GM18508 (cell line): ENCODE measurements around the gene RRAGB.
"Not testable (repeated sequence)": the region's sequence is repeated elsewhere in the genome, so short reads cannot be mapped to it uniquely, and the experiment has no call there.

ENCODE experiments used
- ATAC-seq: cut with Tn5 transposase; IDR thresholded peaks from one replicate; pipeline ENCODE4 v1.9.1; 2021; ENCODE audit warnings: moderate number of reproducible peaks; ENCODE audit not compliant: insufficient read depth, unreplicated experiment

The RRAGB gene

DNA sequence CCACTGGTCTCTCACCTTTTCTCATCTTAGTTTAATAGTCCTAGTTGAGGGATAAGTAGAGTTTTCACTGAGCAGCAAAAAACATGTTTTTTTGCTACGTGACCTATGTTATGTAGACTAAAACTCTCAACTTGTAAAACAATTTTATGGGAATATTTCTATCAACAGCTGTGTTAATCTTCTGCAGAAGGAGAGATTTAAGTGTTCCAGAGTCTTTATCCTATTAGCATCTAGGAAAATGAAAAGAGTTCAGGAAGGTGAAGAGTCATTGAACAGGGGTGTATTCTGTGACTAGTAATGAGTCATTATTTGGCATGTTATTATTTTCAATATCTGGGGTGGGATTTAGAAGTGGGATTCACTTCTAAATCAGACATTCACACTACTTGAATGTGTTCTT lies 41.9 kb downstream of the RRAGB start:
- ATAC-seq, result no peak

DNA sequence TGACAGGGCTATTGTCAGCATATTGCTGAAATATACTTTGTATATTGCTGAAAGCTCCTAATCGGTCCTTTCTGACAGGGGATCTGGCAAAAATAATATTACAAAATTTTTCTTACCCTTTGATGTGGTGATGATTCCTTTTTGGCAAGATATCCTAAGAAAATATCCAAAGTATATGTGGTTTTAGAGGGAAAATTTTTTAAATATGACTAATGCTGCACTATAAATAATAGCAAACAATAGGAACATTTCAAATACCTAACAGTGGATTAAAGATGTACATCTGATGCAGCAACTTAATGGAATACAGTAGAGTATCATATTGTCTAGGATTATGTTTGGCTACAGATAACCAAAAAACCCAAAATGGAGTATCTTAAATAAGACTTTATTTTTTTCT lies 49.6 kb downstream of the RRAGB start:
- ATAC-seq, result no peak

DNA sequence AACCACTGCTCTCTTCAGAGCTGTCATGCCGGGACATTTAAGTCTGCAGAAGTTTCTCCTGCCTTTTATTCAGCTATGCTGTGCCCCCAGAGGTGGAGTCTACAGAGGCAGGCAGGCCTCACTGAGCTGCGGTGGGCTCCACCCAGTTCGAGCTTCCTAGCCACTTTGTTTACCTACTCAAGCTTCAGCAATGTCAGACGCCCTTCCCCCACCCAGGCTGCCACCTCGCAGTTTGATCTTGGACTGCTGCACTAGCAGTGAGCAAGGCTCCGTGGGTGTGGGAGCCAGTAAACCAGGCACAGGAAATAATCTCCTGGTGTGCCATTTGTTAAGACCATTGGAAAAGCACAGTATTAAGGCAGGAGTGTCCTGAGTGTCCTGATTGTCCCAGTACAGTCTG lies 56.9 kb downstream of the RRAGB start:
- not testable (repeated sequence) for ATAC-seq

DNA sequence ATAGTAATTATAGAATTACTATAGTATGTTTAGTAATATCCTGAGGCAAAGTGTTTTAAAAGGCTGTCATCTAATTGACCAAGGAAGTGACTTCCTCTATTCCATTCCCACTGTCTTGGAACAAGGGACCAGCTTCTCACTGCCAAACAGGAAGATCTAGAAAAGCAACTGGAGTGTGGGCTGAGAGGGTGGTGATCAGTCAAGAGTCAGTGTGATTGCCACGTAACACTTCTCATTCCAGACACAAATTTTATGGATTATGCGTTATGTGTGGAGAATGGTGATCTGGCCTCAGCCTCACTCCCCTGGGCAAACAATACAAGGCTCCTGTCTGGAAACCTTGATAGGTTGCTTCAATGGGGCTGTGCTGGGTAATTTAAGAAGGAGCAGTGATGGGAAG lies 60.0 kb downstream of the RRAGB start:
- no peak for ATAC-seq

DNA sequence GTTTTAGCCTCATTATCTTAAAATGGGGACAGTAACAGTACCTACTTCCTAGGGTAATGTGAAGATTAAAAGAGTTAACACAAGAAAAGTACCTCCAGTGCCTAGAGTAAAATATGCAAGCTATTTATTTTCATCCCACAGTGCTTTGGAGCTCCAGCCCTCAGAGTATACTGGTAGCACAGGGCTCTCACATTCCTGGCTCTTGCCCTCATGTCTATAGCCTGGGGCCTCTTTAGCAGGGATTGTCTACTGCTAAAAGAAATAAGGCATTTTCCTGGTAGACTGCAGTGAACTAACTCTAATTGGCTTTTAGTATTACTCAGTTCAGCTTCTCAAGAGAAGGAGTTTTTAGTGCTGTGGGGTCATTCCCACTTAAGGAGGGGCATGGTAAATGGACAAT lies 60.8 kb downstream of the RRAGB start:
- no peak for ATAC-seq

DNA sequence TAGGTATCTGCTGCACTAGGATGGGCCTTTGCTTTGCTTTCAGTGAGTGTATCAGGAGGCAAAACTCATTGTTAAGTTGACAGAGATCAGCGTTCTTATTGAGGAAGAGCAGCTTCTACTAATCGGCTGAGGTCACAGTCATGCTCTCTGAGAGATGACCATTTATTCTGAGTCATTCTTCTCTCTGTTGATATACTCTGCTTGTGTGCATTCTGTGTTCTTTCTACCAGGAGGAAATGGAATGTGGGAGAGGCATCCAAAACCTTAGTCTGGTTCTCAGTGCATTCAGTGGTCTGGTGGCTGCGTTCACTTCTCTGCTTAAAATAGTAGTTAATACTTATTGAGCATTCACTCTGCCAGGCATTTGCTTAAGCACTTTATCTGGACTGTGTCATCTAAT lies 66.2 kb downstream of the RRAGB start:
- ATAC-seq, result no peak

DNA sequence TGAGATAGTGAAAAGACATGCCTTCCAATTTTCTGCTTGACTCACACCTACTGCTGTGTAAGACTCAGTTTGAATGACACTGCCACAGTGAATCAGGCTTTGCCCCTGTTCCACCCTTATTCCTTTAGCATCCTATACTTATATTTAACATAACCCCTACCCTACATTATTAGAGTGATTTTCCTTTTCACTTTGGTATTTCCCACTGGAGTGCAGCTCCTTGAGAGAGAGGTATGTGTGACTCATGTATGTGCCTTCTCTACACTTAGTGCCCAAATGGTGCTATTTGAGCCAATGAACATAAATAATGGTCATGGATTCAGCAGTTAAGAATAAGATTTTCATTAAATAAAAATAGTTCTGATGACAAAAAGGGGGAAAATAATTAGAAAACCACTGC lies 69.5 kb downstream of the RRAGB start:
- no peak for ATAC-seq

DNA sequence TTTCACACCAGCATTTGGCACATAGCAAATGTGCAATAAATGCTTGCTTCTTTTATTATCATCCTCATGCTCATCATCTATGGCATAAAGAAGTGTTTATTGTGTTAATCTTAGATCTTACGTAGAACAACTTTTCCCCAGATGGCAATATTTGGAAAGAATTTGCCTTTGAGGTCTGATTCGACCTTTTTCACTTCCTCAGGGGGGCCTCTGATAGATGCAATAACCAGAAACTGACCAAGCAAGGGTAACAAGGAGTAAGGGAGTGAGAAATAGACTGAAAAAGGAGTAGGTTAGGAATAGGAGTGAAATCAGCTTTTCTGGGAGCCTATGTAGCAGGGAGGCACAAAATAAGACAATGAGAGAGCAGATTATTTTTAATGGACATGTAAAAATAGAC lies 70.2 kb downstream of the RRAGB start:
- no peak for ATAC-seq

DNA sequence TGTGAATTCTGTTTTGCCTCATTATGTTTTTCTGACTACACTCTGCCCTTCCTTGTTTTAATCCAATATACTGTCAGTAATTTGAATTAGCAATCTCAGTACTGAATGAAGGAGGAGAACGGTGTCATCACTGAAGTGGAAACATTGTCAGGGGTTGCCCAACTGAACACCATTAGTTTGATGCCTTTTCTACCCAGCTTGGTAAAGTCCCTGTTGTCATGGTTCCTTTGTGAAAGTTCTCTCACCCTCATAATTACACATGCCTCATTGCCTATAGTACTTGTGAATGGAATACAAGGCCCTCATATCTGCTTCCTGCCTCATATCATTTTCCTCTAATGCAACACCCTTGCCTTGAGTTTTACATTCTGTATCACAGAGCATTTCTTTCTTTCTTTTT lies 76.9 kb downstream of the RRAGB start:
- peak; percentile 96 for ATAC-seq

DNA sequence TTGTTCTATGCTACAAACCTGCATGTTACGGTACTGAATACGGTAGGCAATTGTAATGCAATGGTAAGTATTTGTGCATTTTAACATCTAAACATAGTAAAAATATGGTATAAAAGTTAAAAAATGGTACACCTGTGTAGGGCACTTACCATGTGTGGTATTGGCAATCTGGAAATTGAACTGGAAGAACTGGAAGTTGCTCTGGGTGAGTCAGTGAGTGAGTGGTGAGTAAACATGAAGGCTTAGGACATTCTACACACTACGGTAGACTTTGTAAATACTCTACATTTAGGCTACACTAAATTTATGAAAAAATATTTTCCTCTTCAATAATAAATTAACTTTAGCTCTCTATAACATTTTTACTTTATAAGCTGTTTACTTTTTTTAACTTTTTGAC lies 78.9 kb downstream of the RRAGB start:
- ATAC-seq, result no peak

DNA sequence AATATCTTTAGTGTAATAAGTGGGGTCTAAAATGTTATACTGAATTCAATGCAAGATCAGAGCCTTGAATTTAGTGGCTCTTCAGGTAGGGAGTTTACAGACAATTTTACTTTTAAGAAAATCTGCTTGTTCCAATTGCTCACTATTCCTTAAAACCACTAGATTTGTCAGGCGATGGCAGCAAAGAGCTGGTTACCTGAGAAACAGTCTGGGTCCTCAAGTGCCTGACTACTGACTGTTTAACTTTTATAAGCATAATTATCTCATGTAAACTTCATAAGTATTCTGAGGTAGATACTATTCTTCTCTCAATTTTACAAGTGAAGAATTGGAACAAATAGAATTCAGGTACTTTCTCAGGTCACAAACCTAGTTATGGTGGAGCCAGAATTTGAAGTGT lies 84.3 kb downstream of the RRAGB start:
- ATAC-seq, result no peak
